ENCODE data around the gene CLEC16A. TPM values are rescaled to one million over a fixed set of nuclear protein-coding genes. Genes with fewer than 3 reads are reported as not detected.
"Not testable (repeated sequence)": the region's sequence is repeated elsewhere in the genome, so short reads cannot be mapped to it uniquely, and the experiment has no call there.

CLEC16A gene
- total RNA-seq, 1 donor from 2014 or later = 58.1 TPM

- DNase-seq (ENCODE audit: low spot score) = no peak
- TF ChIP-seq CTCF (IDR thresholded peaks at IDR 0.05; ENCODE audit: unreplicated experiment) = no peak
- Mint-ChIP-seq H3K27me3 (ENCODE audit: unreplicated experiment) (peaks cover 1% of the 10 kb centered on the region), H3K36me3 (ENCODE audit: low read depth, unreplicated experiment) (peaks cover 7% of the 10 kb centered on the region), H3K27ac (ENCODE audit: unreplicated experiment) (no peak overlapping the region), H3K4me3 (ENCODE audit: unreplicated experiment) (no peak overlapping the region), H3K4me1 (ENCODE audit: unreplicated experiment) (no peaks in the 10 kb centered on the region), H3K9me3 (ENCODE audit: unreplicated experiment) (no peaks in the 10 kb centered on the region)
Measured at GRCh38 chr16:10926094-10926493, 18.3 kb upstream of the CLEC16A start.

- Mint-ChIP-seq H3K36me3 (ENCODE audit: low read depth, unreplicated experiment) (peaks cover 7% of the 10 kb centered on the region), H3K27me3 (ENCODE audit: unreplicated experiment) (peaks cover 1% of the 10 kb centered on the region), H3K4me1 (ENCODE audit: unreplicated experiment) (no peaks in the 10 kb centered on the region), H3K4me3 (ENCODE audit: unreplicated experiment) (no peak overlapping the region), H3K9me3 (ENCODE audit: unreplicated experiment) (no peaks in the 10 kb centered on the region), H3K27ac (ENCODE audit: unreplicated experiment) (no peak overlapping the region)
- no peak for TF ChIP-seq CTCF (IDR thresholded peaks at IDR 0.05; ENCODE audit: unreplicated experiment)
- DNase-seq (ENCODE audit: low spot score) = no peak
Measured at GRCh38 chr16:10926867-10927266, 17.5 kb upstream of the CLEC16A start.

GRCh38 chr16:10927497-10928112 is 16.8 kb upstream of the CLEC16A start:
- no peak overlapping the region for H3K27ac Mint-ChIP-seq (ENCODE audit: unreplicated experiment)
- no peak for DNase-seq (ENCODE audit: low spot score)
- no peaks in the 10 kb centered on the region for H3K4me1 Mint-ChIP-seq (ENCODE audit: unreplicated experiment)
- H3K36me3 Mint-ChIP-seq (ENCODE audit: low read depth, unreplicated experiment) = peaks cover 7% of the 10 kb centered on the region
- TF ChIP-seq CTCF (IDR thresholded peaks at IDR 0.05; ENCODE audit: unreplicated experiment) = no peak
- H3K4me3 Mint-ChIP-seq (ENCODE audit: unreplicated experiment) = no peak overlapping the region
- peaks cover 1% of the 10 kb centered on the region for H3K27me3 Mint-ChIP-seq (ENCODE audit: unreplicated experiment)
- H3K9me3 Mint-ChIP-seq (ENCODE audit: unreplicated experiment) = no peaks in the 10 kb centered on the region

- not testable (repeated sequence) for H3K9me3 Mint-ChIP-seq (ENCODE audit: unreplicated experiment); H3K36me3 Mint-ChIP-seq (ENCODE audit: low read depth, unreplicated experiment); H3K4me1 Mint-ChIP-seq (ENCODE audit: unreplicated experiment); H3K4me3 Mint-ChIP-seq (ENCODE audit: unreplicated experiment); H3K27me3 Mint-ChIP-seq (ENCODE audit: unreplicated experiment); H3K27ac Mint-ChIP-seq (ENCODE audit: unreplicated experiment); DNase-seq (ENCODE audit: low spot score)
Measured at GRCh38 chr16:10929097-10929496, 15.3 kb upstream of the CLEC16A start.

- H3K4me1 Mint-ChIP-seq (ENCODE audit: unreplicated experiment) = no peaks in the 10 kb centered on the region
- no peak for DNase-seq (ENCODE audit: low spot score)
- peaks cover 1% of the 10 kb centered on the region for H3K27me3 Mint-ChIP-seq (ENCODE audit: unreplicated experiment)
- peaks cover 7% of the 10 kb centered on the region for H3K36me3 Mint-ChIP-seq (ENCODE audit: low read depth, unreplicated experiment)
- no peak overlapping the region for H3K27ac Mint-ChIP-seq (ENCODE audit: unreplicated experiment)
- TF ChIP-seq CTCF (IDR thresholded peaks at IDR 0.05; ENCODE audit: unreplicated experiment) = no peak
- no peak overlapping the region for H3K4me3 Mint-ChIP-seq (ENCODE audit: unreplicated experiment)
- no peaks in the 10 kb centered on the region for H3K9me3 Mint-ChIP-seq (ENCODE audit: unreplicated experiment)
Measured at GRCh38 chr16:10929853-10930754, 14.3 kb upstream of the CLEC16A start.
